ENCODE measurements around the gene NEU3.
"Not testable (repeated sequence)": the region's sequence is repeated elsewhere in the genome, so short reads cannot be mapped to it uniquely, and the experiment has no call there.

The NEU3 gene

DNA sequence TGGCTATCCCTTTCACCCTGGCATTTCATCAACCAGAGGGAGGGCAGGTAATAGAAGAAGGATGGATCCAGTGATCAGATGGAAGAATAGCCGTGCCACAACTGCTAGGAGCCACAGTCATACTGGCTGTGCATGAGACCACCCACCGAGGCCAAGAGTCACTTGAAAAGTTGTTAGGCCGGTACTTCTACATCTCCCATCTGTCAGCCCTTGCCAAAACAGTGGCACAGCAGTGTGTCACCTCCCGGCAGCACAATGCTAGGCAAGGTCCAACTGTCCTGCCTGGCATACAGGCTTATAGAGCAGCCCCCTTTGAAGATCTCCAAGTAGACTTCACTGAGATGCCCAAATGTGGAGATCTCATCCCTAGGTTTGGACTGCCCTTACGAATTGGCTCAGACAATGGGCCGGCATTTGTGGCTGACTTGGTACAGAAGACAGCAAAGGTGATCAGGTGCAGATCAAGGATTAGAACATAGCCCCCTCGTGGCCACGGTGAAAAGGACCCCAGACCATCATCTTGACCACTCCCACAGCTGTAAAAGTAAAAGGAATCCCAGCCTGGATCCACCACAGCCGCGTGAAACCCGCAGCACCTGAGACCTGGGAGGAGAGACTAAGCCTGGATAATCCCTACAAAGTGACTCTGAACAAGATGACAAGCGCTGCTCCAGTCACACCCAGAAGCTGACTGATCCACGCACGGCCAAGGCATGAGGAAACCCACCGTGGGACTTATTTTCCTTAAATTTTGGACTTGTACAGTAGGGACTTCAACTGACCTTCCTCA, 55.8 kb downstream of the NEU3 start:
- H3K4me3 ChIP-seq (ENCODE audit: low read depth in 1 of 2, low read length in 2 of 2); H3K27ac ChIP-seq (ENCODE audit: low read length); H3K4me1 ChIP-seq (ENCODE audit: control insufficient read depth in 1 of 2, insufficient read depth in 2 of 2, low read length in 2 of 2); H3K36me3 ChIP-seq (ENCODE audit: control insufficient read depth in 1 of 2, insufficient read depth in 2 of 2, low read length in 2 of 2); H3K27me3 ChIP-seq (ENCODE audit: low read depth, low read length); H3K9me3 ChIP-seq (ENCODE audit: control insufficient read depth in 1 of 2, low read length in 2 of 2): not testable (repeated sequence)

DNA sequence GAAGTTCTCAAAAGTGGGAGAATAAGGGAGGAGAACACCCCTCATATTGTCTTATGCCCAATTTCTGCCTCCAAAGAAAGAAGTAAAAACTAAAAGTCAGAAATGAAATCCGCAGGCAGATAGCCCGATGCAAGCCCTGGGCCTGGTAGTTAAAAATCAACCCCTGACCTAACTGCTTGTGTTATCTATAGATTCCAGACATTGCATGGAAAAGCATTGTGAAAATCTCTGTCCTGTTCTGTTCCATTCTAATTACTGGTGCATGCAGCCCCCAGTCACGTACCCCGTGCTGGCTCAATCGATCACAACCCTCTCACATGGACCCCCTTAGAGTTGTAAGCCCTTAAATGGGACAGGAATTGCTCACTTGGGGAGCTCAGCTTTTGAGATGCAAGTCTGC, 57.9 kb downstream of the NEU3 start:
- H3K9me3 ChIP-seq (ENCODE audit: control insufficient read depth in 1 of 2, low read length in 2 of 2); H3K27ac ChIP-seq (ENCODE audit: low read length); H3K4me1 ChIP-seq (ENCODE audit: control insufficient read depth in 1 of 2, insufficient read depth in 2 of 2, low read length in 2 of 2); H3K27me3 ChIP-seq (ENCODE audit: low read depth, low read length); H3K4me3 ChIP-seq (ENCODE audit: low read depth in 1 of 2, low read length in 2 of 2); H3K36me3 ChIP-seq (ENCODE audit: control insufficient read depth in 1 of 2, insufficient read depth in 2 of 2, low read length in 2 of 2): not testable (repeated sequence)

DNA sequence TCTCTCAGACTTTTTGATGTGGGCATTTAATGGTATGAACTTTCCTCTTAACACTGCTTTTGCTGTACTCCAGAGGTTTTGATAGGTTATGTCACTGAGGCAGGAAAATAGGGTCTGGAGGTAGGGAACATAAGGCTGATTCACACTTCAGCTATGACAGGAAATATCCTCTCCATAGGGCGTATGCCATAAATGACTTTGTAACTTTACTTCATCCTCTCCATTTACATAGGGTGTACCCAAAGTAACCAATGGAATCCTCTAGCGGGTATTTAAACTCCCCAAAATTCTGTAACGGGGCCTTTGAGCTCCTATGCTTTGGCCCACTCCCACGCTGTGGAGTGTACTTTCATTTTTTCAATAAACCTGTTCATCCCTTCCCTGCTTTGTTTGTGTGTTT, 58.5 kb downstream of the NEU3 start:
- Histone ChIP-seq H3K27ac (ENCODE audit: low read length) (no peak overlapping the region), H3K4me1 (ENCODE audit: control insufficient read depth in 1 of 2, insufficient read depth in 2 of 2, low read length in 2 of 2) (no peaks in the 10 kb centered on the region), H3K36me3 (ENCODE audit: control insufficient read depth in 1 of 2, insufficient read depth in 2 of 2, low read length in 2 of 2) (no peaks in the 10 kb centered on the region), H3K9me3 (ENCODE audit: control insufficient read depth in 1 of 2, low read length in 2 of 2) (no peaks in the 10 kb centered on the region), H3K4me3 (ENCODE audit: low read depth in 1 of 2, low read length in 2 of 2) (no peak overlapping the region), H3K27me3 (ENCODE audit: low read depth, low read length) (no peaks in the 10 kb centered on the region)

DNA sequence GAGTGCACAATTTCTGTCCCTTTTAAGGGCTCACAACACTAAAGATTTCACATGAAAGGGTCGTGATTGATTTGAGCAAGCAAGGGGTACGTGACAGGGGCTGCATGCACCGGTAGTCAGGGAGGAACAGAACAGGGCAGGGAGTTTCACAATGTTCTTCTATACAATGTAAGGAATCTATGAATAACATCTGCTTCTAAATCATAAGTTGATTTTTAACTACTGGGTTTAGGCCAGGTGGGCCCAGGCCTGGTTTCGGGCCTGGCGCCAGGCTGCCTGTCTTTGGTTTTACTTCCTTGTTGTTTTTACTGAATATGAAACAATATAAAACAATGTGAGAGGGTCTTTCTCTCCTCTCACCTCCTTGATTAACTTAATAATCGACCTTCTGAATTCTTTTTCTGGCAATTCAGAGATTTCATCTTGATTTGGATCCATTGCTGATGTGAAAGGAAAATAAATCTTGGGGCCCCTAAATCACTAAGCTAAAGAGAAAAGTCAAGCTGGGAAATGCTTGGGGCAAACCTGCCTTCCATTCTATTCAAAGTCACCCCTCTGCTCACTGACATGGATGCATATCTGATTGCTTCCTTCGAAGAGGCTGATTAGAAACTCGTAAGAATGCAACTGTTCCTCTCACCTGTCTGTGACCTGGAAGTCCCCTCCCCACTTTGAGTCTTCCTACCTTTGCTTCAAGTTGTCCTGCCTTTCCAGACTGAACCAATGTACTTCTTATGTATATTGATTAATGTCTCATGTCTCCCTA, 61.0 kb downstream of the NEU3 start:
- H3K27ac ChIP-seq (ENCODE audit: low read length); H3K4me1 ChIP-seq (ENCODE audit: control insufficient read depth in 1 of 2, insufficient read depth in 2 of 2, low read length in 2 of 2); H3K27me3 ChIP-seq (ENCODE audit: low read depth, low read length): not testable (repeated sequence)

DNA sequence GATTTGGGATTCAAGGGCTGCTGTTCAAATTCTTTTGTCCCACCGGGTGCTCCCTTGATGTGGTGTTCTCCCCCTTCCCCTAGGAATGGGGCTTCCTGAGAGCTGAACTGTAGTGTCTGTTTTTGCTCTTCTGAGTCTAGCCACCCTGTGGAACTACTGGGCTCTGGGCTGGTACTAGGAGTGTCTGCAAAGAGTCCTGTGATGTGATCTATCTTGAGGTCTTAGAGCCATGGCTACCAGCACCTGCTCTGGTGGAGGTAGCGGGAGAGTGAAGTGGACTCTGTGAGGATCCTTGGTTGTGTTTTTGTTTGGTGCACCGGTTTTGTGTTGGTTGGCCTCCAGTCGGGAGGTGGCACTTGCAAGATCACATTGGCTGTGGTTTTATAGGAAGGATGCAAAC, 61.8 kb downstream of the NEU3 start:
- Histone ChIP-seq H3K9me3 (ENCODE audit: control insufficient read depth in 1 of 2, low read length in 2 of 2) (peaks cover 0 to 8% of the 10 kb centered on the region in 2 donors), H3K4me3 (ENCODE audit: low read depth in 1 of 2, low read length in 2 of 2) (no peak overlapping the region), H3K4me1 (ENCODE audit: control insufficient read depth in 1 of 2, insufficient read depth in 2 of 2, low read length in 2 of 2) (no peaks in the 10 kb centered on the region), H3K36me3 (ENCODE audit: control insufficient read depth in 1 of 2, insufficient read depth in 2 of 2, low read length in 2 of 2) (no peaks in the 10 kb centered on the region), H3K27ac (ENCODE audit: low read length) (no peak overlapping the region), H3K27me3 (ENCODE audit: low read depth, low read length) (no peaks in the 10 kb centered on the region)

More for the DNA sequence above, 61.0 kb downstream of the NEU3 start:
- H3K9me3 ChIP-seq (ENCODE audit: control insufficient read depth in 1 of 2, low read length in 2 of 2); H3K4me3 ChIP-seq (ENCODE audit: low read depth in 1 of 2, low read length in 2 of 2); H3K36me3 ChIP-seq (ENCODE audit: control insufficient read depth in 1 of 2, insufficient read depth in 2 of 2, low read length in 2 of 2): not testable (repeated sequence)

DNA sequence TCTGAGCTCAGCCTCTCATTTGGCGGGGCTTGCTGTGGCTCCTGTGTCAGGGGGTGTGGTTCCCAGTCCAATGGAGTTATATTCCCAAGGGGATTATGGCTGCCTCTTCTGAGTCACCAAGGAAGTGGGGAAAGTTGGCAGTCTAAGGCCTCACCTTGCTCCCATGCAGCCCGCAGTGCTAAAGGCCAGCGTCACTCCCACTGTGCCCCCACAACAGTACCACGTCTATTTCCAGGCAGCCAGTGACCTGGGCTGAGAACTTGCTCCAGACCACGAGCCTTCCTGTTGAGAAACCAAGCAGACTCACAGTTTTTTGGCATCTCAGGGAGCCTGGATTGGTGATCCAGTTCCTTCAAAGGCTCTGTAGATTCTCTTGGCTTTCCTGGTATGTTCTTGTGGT, 62.3 kb downstream of the NEU3 start:
- Histone ChIP-seq H3K27ac (ENCODE audit: low read length) (no peak overlapping the region), H3K4me3 (ENCODE audit: low read depth in 1 of 2, low read length in 2 of 2) (no peak overlapping the region), H3K4me1 (ENCODE audit: control insufficient read depth in 1 of 2, insufficient read depth in 2 of 2, low read length in 2 of 2) (no peaks in the 10 kb centered on the region), H3K36me3 (ENCODE audit: control insufficient read depth in 1 of 2, insufficient read depth in 2 of 2, low read length in 2 of 2) (no peaks in the 10 kb centered on the region), H3K27me3 (ENCODE audit: low read depth, low read length) (no peaks in the 10 kb centered on the region), H3K9me3 (ENCODE audit: control insufficient read depth in 1 of 2, low read length in 2 of 2) (peaks cover 0 to 8% of the 10 kb centered on the region in 2 donors)

DNA sequence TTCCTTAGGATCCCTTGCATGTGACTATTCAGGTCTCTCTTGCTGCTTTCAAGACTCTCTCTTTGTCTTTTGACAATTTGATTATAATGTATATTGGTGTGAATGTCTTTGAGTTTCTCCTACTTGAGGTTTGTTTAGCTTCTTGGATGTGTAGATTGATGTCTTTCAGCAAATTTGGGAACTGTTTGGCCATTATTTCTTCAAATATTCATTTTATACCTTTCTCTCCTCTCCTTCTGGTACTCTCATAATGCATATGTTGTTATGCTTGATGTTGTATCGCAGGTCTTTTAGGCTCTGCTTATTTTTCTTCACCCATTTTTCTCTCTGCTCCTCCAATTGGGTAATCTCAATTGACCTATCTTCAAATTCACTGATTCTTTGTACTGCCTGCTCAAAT, 63.7 kb downstream of the NEU3 start:
- H3K36me3 ChIP-seq (ENCODE audit: control insufficient read depth in 1 of 2, insufficient read depth in 2 of 2, low read length in 2 of 2), result no peaks in the 10 kb centered on the region
- no peaks in the 10 kb centered on the region for H3K4me1 ChIP-seq (ENCODE audit: control insufficient read depth in 1 of 2, insufficient read depth in 2 of 2, low read length in 2 of 2)
- no peak overlapping the region for H3K27ac ChIP-seq (ENCODE audit: low read length)
- H3K9me3 ChIP-seq (ENCODE audit: control insufficient read depth in 1 of 2, low read length in 2 of 2), result peaks cover 0 to 8% of the 10 kb centered on the region in 2 donors
- no peak overlapping the region for H3K4me3 ChIP-seq (ENCODE audit: low read depth in 1 of 2, low read length in 2 of 2)
- H3K27me3 ChIP-seq (ENCODE audit: low read depth, low read length), result no peaks in the 10 kb centered on the region

DNA sequence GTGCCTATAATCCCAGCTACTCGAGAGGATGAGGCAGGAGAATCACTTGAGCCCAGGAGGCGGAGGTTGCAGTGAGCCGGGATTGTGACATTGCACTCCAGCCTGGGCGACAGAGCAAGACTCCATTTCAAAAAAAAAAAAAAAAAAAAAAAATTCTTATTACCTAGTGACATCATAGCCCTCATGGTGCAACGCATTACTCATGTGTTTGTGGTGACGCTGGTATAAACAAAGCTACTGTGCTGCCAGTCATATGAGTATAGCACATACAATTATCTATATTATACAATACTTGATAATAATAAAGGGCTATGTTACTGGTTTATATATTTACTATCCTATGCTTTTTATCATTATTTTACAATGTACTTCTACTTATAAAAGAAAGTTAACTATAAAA, 66.8 kb downstream of the NEU3 start:
- no peak overlapping the region for H3K27ac ChIP-seq (ENCODE audit: low read length)
- H3K4me1 ChIP-seq (ENCODE audit: control insufficient read depth in 1 of 2, insufficient read depth in 2 of 2, low read length in 2 of 2), result no peaks in the 10 kb centered on the region
- H3K9me3 ChIP-seq (ENCODE audit: control insufficient read depth in 1 of 2, low read length in 2 of 2), result peaks cover 0 to 8% of the 10 kb centered on the region in 2 donors
- no peaks in the 10 kb centered on the region for H3K27me3 ChIP-seq (ENCODE audit: low read depth, low read length)
- no peaks in the 10 kb centered on the region for H3K36me3 ChIP-seq (ENCODE audit: control insufficient read depth in 1 of 2, insufficient read depth in 2 of 2, low read length in 2 of 2)
- no peak overlapping the region for H3K4me3 ChIP-seq (ENCODE audit: low read depth in 1 of 2, low read length in 2 of 2)

DNA sequence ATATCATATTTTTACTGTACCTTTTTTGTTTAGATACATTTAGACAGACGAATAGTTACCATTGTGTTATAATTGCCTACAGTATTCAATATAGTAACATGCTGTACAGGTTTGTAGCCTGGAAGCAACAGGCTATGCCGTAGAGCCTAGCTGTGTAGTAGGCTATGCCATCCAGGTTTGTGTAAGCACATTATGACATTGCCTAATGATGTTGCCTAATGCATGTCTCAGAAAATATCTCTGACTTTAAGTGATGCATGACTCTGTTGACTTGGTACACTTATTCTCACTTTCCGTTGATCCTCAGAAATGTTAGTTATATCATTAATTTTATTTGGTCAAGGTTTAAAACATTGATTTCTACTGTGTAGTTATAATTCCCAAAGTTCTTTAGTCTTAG, 68.1 kb downstream of the NEU3 start:
- Histone ChIP-seq H3K4me1 (ENCODE audit: control insufficient read depth in 1 of 2, insufficient read depth in 2 of 2, low read length in 2 of 2) (no peaks in the 10 kb centered on the region), H3K27me3 (ENCODE audit: low read depth, low read length) (no peaks in the 10 kb centered on the region), H3K4me3 (ENCODE audit: low read depth in 1 of 2, low read length in 2 of 2) (no peak overlapping the region), H3K9me3 (ENCODE audit: control insufficient read depth in 1 of 2, low read length in 2 of 2) (peaks cover 0 to 8% of the 10 kb centered on the region in 2 donors), H3K27ac (ENCODE audit: low read length) (no peak overlapping the region), H3K36me3 (ENCODE audit: control insufficient read depth in 1 of 2, insufficient read depth in 2 of 2, low read length in 2 of 2) (no peaks in the 10 kb centered on the region)

DNA sequence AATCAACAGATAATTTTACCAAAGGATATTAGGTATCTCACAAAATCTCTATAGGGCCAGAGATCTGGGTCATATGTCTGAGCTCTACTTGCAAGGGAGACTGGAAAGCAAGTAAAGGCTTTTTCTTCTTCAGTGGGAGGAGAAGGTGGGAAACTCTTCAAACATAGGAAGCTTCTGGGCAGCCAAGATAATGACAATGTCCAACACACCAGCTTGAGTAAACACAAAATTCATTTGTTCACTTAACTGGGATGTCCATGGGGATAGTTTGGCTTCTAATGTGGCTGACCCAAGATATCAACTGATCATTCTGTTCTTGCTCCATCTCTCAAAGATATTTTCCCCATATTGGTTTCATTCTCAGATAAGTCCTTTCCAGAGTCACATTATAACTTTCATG, 70.6 kb downstream of the NEU3 start:
- no peak overlapping the region for H3K4me3 ChIP-seq (ENCODE audit: low read depth in 1 of 2, low read length in 2 of 2)
- no peaks in the 10 kb centered on the region for H3K27me3 ChIP-seq (ENCODE audit: low read depth, low read length)
- H3K9me3 ChIP-seq (ENCODE audit: control insufficient read depth in 1 of 2, low read length in 2 of 2), result no peaks in the 10 kb centered on the region
- no peaks in the 10 kb centered on the region for H3K4me1 ChIP-seq (ENCODE audit: control insufficient read depth in 1 of 2, insufficient read depth in 2 of 2, low read length in 2 of 2)
- H3K36me3 ChIP-seq (ENCODE audit: control insufficient read depth in 1 of 2, insufficient read depth in 2 of 2, low read length in 2 of 2), result no peaks in the 10 kb centered on the region
- no peak overlapping the region for H3K27ac ChIP-seq (ENCODE audit: low read length)

DNA sequence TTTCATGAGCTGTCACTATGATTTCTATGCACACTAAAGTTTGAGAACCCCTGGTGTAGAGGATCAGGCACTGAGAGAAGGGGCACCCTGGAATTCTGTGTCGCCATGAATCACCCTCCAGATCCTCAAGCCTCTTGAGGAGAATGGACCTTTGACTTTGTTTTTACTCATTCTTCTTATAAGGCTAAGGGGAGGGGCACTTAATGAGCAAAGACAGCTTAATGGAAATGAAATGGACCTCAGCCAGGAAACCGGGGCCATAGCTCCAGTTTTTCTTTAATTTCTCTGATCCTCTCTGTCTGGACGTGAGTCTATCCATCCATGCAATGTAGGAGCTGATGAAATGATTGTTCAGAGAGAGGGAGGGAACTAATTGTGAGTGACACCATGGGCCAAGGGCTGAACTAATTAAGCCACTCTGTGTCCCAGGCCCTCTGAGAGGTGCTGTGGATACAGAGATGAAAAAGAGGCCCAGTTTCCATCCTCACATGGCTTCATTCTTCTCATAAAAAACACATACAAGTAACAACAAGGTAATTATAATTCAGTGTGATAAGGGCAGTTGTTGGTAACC, 75.1 kb downstream of the NEU3 start:
- H3K4me1 ChIP-seq (ENCODE audit: control insufficient read depth in 1 of 2, insufficient read depth in 2 of 2, low read length in 2 of 2), result no peaks in the 10 kb centered on the region
- H3K4me3 ChIP-seq (ENCODE audit: low read depth in 1 of 2, low read length in 2 of 2), result no peak overlapping the region
- H3K27ac ChIP-seq (ENCODE audit: low read length), result no peak overlapping the region
- no peaks in the 10 kb centered on the region for H3K27me3 ChIP-seq (ENCODE audit: low read depth, low read length)
- no peaks in the 10 kb centered on the region for H3K36me3 ChIP-seq (ENCODE audit: control insufficient read depth in 1 of 2, insufficient read depth in 2 of 2, low read length in 2 of 2)
- H3K9me3 ChIP-seq (ENCODE audit: control insufficient read depth in 1 of 2, low read length in 2 of 2), result no peaks in the 10 kb centered on the region
